Activated CD4-positive, alpha-beta T cell treated with anti-CD3 and anti-CD28 coated beads, Interleukin-2, amount 50 U/mL, for 24 hours (primary cell): Measurements from ENCODE around the gene LTBP2.
"Not testable (repeated sequence)": the region's sequence is repeated elsewhere in the genome, so short reads cannot be mapped to it uniquely, and the experiment has no call there.

Experiments
- DNase-seq, 2 donors: peaks; one replicate each; pipeline ENCODE4 v3.0.0-alpha.2; 2020; ENCODE audit warnings: low read depth in 1 of 2, low spot score in 1 of 2

Gene LTBP2

GRCh38 chr14:74554742-74555362 is 57.2 kb downstream of the LTBP2 start:
- DNase-seq: no peak

GRCh38 chr14:74552623-74553022 is 59.4 kb downstream of the LTBP2 start:
- DNase-seq: no peak

- DNase-seq: no peak
Measured at GRCh38 chr14:74551431-74552371, 60.3 kb downstream of the LTBP2 start.

GRCh38 chr14:74551001-74551400 is 61.0 kb downstream of the LTBP2 start:
- DNase-seq: no peak

GRCh38 chr14:74550071-74550470 is 62.0 kb downstream of the LTBP2 start:
- DNase-seq: no peak

DNA sequence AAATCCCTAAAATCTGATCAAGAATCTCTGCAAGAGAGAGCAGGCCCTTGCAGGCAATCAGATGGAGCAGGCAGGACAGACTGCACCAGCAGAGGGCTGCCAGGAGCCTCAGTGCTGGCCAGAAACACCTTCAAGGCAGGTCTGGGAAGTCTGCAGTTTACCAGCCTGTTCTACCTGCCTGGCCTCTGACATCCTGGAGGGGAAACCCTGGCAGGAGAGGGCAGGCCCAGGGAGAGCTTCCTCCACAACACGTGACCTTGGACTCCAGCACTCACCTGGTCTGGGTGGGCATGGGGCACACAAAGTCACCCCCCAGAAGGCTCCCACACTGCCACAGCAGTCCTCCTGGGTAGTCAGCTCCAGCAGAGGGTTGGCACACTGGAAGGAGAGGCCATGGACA is 62.4 kb downstream of the LTBP2 start:
- no peak for DNase-seq

- no peak for DNase-seq
Measured at GRCh38 chr14:74548881-74549280, 63.2 kb downstream of the LTBP2 start.

DNA sequence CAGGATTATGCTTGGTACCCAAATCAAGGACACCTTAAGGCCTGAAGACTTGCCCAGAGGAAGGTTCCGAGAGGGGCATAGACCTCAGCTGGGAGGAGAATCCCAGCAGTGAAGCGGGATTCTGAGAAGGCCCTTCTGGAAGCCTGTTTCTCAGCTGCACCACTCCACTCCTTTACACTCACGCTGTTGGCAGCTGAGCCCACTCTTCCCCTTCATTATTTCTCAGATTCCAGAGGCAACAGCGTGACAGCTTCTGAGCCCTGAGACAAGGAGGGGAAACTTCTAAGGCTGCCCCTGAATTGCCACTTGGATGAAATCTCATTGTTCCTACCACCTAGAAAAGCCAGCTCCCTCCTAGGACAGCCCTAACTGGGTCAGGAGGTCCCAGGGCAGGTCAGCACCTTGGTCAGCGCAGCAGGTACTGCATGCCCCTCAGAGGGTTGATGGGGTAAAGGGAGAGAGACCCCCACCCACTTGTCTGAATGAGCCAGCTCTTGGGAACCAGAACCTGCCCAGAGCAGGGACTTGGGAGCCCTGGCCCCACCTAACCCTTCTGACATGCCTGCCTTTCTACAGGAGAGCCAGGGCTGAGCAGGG is 64.6 kb downstream of the LTBP2 start:
- no peak for DNase-seq

DNA sequence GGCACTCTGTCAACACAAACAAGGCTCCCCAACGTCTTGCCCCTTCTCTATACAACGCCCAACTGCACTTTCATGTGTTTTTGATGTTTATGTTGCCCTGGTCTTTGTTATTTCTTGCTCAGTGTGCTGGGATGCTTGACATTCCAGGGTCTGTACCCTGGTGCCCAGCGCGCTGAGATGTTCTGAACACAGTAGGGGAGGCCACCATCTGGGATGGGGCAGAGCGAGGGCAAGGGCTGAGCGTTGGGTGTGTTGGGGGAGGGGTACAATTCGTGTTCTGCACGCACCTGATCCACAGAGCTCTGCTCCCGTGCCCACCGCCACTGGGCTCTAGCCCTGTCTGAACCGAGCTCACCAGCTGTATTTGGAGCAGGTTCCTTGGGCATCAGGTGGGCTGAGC is 65.6 kb downstream of the LTBP2 start:
- DNase-seq: no peak

GRCh38 chr14:74545386-74545785 is 66.7 kb downstream of the LTBP2 start:
- no peak for DNase-seq

- no peak for DNase-seq
Measured at GRCh38 chr14:74543771-74544438, 68.1 kb downstream of the LTBP2 start.

DNA sequence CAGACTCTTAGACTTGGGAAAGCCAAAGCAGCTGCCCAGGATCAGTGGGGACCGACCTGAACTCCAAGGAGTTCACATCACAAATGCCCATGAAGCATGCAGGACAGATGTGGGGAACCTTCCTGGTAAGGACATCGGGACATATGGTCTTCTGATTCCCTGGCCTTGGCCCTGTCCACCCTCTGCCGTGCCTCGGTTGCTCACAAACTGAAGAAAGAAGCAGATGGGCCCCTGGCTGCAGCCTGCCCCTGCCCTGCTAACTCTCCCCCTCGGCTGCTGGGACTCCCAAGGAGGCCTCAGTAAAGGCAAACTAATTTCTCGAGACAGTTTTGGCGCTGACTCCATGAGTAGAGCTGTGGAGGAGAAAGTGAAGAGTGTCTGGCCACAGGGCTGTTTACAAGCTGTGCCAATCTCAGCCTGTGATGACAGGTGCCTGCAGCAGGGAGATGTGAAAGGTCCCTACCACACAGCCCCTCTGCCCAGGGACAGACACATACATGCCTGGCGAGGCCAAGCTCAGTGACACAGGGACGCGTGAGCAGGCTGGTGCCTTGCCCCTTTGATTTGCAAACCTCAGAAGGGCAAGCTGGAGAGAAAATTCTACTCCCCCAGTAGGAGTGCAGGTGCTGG is 69.9 kb downstream of the LTBP2 start:
- DNase-seq: no peak

DNA sequence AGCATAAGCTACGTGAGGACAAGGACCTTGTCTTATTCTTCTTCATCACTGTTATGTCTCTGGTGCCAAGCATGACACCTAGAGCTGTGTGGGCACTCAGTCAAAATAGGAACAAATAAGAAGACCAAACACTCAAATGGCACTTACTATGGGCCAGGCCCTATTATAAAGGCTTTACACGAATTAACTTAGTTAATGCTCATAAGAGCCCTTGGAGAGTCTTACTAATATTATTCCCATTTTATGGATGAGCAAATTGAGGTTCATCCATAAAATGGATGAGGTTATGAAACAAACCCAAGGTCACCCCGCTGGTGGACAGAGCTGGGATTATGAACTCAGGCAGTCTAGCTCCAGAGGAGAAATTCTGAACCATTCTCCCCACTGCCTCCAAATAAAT is 70.8 kb downstream of the LTBP2 start:
- no peak for DNase-seq

DNA sequence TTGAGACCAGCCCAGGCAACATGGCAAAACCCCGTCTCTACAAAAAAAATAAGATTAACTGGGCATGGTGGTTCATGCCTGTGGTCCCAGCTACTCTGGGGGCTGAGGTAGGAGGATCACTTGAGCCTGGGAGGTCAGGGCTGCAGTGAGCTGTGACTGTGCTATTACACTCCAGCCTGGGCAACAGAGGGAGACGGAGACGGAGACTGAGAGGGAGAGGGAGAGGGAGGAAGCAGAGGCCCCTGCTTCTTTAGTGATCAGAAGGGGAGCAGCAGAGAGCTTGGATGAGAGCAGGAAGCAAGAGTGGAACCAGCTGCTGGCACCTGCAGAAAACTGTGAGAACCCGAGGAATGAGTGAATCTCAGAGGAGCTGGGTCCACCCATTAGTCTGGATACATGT is 72.5 kb downstream of the LTBP2 start:
- no peak for DNase-seq

DNA sequence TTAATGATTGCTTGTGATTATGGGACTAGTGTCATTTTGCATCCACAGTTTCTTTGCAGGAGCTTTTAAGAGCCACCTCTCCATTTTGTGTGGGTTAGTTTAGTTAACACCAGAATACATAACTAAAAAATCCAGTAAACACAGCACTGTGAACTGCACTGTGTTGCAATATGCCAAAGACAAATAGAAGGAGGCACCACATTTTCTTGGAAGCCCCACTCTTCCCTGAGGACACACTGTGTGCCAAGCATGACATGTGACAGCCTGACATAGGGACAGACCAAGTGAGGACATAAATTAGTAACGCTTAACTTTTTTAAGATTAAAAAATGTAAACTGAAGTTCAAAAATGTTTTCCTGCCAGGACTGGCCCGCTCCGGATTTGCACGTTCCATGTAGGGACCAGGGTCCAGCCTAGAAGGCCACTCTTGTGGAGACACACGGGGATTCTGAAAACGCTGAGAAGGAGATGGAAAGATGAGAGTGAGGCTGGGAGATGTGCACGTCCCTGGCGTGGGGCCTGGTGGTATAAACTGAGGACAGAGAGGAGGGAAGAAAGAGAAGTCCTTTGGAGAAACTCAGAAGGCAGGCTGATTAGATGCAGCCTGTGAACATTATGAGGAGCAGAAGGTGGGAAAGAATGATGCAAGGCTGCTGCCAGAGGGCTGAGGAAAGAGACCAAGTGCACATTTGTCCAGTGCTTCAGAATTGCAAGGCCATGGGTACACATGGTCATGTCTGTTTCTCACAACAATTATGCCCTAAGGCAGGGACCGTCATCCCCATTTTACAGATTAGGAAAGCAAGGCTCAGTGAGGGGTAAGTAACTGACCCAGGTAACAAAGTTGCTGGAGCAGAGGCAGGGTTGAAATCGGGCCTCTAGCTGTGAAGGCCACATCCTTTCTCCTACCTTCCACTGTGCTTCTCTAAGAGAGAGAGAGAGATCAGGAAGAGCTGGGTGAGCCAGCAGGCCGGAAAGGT is 73.3 kb downstream of the LTBP2 start:
- no peak for DNase-seq

GRCh38 chr14:74536336-74536735 is 75.7 kb downstream of the LTBP2 start:
- DNase-seq: not testable (repeated sequence)

GRCh38 chr14:74535756-74536325 is 76.2 kb downstream of the LTBP2 start:
- no peak for DNase-seq

GRCh38 chr14:74533576-74533975 is 78.5 kb downstream of the LTBP2 start:
- no peak for DNase-seq

- DNase-seq: no peak
Measured at GRCh38 chr14:74532246-74532645, 79.8 kb downstream of the LTBP2 start.

GRCh38 chr14:74531467-74531866 is 80.6 kb downstream of the LTBP2 start:
- no peak for DNase-seq
